ENCODE measurements around the gene GMDS.

GMDS gene

DNA sequence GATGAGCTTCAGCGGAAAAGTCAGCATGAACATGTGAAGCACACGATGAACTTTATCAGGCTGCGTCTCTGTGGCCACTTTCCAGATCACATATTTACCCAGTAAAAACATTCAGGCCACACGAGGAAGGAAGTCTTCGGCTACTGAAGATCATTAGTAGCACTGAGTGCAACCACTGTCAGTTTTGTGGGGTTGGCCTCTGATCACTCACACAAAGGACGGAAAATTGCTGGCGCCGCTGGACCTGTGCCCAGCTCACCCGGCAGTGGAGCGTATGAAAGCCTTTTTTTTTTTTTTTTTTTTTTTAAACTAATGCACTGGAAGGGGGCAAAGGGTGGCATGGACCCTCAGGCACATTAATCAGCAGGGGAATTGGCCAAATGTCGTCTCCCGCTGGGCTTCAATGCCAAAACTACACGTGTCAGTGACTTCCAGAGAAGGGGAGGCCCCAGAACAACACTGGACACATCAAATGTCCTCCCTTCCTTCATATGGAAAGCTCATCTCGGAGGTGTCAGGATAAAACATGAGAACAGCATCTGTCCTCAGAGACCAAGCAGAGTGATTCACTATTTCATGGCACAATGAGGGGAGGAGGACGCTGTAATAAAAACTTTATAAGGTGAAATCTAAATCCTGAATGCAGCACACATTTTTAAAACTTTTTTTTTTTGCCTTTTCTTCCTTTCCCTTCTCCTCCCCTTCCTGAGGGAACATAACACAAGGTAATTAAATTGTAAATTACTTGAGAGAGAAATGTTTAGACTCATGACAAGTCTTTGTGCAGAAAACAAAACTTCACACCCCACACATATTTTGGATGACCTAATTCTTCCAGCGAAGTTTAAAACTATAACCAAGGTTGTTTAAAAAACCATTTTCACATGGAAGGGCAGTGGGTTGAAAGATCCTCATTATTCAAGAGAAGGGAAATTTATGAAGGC, 412.3 kb downstream of the GMDS start:
- no peak for DNase-seq (ENCODE audit: low read depth)

DNA sequence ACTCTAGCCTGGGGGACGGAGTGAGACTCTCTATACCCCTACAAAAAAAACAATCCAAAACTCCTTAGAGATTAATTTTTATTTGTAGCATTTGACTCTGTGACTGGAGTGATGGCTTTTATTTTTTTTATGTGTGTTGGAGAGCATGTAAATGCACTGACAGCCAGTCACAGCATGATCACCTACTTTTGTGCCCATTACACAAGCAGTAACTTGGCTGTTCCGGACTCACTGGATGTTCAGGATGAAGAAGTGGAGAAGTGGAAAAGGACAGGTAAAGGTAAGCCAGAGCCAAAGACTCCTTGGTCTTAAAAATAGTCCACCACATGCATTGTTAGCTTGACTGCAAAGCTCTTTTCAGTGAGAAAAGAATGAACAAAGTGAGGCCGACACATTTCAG, 413.0 kb downstream of the GMDS start:
- DNase-seq (ENCODE audit: low read depth) = no peak

DNA sequence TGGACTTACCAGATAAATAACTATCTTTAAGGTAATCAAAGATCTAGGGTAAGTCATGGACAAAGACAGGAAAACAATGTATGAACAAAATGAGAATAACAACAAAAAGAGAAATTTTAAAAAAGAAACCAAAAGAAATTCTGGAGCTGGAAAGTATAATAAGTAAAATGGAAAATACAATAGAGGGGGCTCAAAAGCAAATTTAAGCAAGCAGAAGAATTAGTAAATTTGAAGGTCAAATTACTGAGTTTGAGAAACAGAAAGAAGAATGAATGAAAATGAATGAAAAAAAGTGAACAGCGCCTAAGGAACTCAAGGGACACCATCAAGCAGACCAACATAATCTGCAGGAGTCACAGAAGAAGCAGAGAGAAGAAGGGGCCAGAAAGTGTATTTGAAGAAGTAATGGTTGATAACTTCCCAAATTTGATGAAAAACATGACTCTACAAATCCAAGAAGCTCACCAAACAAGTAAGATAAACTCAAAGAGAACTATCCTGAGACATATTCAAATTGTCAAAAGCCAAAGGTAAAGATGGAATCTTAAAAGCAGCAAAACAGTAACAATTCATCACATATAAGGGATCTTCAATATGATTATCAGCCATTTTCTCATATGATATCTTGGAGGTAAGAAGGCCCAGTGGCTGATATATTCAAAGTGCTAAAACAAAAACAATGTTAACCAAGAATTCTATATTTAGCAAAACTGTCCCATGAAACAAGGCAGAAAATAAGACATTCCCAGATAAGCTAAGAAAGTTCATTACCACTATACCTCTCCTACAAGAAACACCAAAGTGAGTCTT, 417.2 kb downstream of the GMDS start:
- no peak for DNase-seq (ENCODE audit: low read depth)

DNA sequence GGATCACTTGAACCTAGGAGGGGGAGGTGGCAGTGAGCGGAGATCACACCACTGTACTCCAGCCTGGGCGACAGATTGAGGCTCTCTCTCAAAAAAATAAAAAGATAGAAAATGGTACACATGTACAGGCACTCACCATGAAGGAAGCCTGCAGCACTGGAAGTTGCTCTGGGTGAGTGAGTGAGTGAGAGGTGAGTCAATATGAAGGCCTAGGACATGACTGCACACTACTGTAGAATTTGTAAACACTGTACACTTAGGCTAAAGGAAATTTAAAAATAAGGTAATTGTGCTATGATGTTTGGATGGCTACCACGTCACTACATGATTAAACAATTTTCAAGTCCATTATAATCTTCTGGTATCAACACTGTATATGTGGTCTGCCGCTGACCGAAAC, 419.5 kb downstream of the GMDS start:
- DNase-seq (ENCODE audit: low read depth) = no peak

DNA sequence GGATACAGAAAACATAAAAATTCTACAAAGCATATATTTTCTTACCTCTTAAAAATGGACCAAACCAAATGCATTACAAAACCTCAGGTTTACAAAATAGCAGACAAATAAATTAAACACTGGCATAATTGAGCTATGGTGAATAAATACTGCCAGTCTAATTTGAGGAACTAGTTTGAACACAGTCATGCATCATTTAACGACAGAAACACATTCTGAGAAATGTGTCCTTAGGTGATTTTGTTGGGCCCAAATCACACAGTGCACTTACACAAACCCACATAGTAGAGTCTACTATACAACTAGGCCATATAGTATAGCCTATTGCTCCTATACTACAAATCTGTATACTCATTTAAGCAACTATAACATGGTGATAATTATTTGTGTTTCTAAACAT, 420.1 kb downstream of the GMDS start:
- no peak for DNase-seq (ENCODE audit: low read depth)

DNA sequence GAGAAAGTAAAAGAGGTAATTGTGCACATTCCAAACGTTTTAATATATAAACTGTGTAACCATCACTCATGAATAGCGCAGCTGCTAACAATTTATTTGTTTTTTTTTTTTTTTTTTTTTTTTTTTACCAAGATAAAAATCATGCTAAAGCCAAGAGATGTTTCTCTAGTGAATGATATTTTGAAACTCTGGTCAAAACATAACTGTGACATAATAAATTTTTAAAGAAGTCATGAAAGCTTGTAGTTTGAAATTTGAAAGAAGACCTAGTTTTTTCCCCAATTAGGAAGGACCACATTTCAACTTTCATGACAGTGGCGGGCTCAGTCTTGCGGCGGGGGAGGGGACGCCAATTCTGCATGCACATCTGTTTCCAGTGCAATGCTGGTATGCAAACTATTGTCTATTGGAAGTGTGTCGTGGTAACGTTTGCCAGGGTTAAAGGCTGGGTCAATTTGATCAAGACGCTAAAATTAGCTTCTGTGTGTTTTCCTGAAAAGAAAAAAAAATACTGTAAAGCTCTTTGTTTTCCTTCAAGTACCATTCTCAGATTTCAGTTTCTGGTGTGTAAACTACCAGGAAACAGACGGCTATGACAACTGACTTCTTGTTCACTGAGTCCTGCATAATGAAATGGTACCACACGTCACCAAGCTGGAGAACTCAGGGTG, 423.8 kb downstream of the GMDS start:
- DNase-seq (ENCODE audit: low read depth) = no peak

DNA sequence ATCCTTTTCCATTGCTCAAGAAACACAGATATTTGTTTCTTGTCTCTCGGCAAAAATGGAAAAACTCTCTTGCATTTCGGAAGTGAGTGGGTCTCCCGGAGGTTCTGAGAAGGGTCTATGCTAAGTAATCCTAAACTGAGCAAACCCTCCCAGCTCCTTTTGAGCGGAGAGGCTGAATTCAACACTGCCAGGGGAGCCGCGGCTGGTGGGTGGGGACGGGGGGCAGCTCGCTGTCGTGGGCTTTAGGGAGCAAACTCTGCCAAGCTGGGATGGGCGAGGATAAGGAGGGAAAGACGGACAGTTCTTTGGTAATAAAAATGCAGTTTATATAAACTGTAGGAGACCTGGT, 424.3 kb downstream of the GMDS start:
- no peak for DNase-seq (ENCODE audit: low read depth)

DNA sequence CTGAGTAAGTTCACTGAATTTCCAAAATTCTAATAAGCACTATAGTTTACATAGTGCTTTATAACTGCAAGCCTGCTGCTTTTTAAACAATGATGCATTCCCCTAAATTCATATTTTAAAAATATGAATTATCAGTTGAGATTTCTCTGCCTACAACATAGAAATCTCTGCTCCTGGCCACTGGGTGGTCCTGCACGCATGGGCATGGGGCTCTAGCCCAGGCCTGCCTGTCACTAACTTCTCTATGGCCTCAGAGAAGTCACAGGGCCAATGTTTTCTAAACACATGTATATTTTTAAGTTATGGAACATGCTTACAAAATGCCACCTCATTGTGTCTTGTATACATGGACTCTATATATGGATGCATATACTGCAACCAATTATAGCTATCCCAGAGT, 424.7 kb downstream of the GMDS start:
- DNase-seq (ENCODE audit: low read depth) = no peak

DNA sequence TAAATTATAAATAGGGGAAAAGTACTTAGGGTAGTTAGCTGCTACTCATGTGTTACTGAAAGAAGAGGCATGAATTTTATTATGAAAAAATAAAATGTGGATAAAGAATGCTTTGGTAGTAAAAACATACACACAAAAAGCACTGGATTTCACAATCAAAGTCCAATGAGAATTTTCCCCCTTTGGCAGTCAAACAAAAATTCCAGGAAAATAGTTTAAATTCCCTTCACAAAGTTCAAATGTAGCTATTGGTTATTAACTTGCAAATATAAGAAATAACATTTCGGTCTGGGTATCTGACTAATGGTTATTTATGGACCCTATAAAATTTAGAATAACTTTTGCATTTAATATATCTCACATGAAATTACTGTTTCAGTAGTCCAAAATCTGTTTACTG, 425.2 kb downstream of the GMDS start:
- no peak for DNase-seq (ENCODE audit: low read depth)

DNA sequence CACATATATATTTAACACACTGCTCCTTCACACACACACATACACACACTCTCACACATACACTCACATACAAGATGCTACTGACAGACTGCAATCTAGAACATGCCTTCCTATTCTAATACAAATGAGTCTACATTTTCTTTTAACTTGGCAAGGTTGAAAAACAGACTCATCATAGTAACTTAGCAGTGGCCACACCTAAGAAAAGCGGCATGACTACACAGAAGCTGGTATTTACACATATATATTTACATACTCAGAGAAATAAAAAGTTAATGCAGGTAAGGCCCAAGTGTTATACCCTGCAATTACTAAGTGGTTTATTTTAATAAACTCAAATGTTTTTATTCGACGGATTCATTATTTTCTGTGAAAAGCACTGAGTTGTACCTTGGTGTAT, 426.4 kb downstream of the GMDS start:
- DNase-seq (ENCODE audit: low read depth) = no peak

DNA sequence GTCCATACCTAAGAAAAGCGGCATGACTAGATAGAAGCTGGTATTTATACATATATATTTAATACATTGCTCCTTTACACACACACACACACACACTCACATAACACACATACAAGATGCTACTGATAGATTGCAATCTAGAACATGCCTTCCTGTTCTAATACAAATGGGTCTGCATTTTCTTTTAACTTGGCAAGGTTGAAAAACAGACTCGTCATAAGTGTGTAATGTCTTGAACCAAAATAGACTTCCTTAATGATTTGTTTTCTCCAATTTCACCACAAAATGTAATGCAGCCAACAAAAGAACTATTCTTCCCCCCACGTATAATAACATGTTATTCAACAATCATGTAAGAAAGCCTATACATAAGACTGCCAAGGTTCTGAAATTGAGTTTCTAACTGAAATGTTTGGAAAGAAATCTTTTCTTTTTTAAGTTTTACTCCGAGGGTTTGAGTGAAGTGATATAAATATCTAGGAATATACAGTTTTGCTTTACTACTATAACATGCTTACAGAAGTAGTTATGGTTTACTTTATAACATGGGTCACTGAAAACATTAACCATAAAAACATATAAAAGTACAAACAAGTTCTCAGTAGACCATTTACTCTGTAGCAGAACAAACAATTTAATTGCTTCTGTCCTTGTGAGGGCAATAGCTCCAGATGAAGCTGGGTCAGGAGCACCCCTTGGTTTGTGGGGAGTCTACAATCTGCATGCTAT, 428.2 kb downstream of the GMDS start:
- no peak for DNase-seq (ENCODE audit: low read depth)

DNA sequence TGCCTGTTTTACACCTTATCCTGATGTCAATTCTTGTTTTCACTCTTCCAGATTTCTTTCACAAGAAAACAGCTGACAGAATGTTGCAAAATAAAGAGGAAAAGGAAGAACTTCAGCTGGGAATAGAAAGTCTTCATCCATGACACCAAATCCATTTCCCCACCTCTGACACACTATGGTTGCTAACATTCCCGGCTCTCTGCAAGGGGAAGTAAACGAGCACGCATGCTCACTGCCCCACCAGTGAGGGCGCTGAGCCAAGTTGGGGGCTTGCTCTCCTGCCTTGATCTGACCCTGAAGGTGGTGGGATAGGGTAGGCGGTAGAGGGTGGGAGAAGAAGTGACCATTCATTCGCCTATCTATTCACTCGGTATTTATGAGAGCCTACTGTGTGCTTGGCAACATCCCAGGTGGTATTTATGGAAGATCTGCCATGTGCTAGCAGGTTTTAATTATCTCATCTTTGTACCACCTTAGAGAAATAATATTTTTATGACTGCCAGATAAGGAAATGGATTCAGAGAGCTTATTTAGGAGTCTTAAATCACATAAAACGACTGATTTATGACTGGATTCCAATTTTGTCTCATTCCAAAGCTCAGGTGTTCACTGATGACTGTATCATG, 429.5 kb downstream of the GMDS start:
- DNase-seq (ENCODE audit: low read depth) = no peak

DNA sequence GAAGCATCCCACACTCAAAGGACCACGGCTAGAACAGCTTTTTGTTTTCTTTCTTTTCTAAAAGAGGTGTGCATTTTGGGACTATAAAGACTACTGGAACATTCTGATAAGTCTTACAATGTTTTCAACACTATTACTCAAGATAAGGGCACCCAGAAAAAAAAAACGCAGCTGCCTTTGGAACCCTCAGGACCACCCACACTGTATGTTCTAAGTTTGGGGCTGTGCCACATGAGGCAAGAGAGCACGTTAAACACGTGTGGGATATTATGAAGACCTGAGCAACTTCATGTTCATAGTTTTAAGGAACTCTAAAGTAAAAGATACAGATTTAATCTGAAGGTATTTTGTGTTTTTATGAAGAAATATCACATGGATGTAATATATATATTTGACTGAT, 431.1 kb downstream of the GMDS start:
- no peak for DNase-seq (ENCODE audit: low read depth)

DNA sequence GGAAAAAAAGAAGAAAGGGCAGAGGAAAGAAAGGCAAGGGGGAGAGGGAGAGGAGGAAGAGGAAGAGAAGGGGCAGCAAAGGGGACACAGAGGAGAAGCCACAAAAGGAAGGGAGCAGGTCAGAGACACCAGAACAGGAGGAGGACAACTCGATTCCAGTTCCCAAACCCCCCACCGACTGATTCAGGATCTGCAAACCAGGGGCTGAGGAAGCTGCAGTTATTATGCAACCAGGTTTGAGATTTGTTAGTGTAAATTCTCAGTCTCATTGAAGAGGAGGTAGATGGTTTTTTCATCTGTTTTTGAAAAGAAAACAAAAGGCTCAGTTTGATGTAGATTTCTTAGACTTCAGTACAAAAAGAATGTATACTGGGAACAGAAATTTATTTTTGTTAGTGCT, 432.9 kb downstream of the GMDS start:
- no peak for DNase-seq (ENCODE audit: low read depth)

DNA sequence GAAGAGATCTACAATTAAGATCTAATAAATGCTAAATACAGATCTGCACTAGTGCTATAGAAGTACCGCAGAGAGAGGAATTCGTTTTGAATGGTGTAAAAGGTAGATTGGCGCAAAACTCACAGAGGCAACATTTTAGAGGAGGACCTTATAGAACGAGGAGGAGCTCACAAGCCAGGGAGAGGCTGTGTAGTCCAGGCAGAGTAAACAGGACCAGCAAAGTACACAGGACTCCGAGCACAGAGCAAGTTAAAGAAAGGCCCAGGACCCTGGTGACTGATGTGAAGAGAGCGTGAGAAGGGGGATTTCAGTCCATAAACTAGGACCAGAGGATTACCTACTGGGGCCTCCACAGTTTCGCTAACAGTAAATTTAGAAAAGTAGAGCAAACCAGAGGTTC, 433.4 kb downstream of the GMDS start:
- DNase-seq (ENCODE audit: low read depth) = no peak

DNA sequence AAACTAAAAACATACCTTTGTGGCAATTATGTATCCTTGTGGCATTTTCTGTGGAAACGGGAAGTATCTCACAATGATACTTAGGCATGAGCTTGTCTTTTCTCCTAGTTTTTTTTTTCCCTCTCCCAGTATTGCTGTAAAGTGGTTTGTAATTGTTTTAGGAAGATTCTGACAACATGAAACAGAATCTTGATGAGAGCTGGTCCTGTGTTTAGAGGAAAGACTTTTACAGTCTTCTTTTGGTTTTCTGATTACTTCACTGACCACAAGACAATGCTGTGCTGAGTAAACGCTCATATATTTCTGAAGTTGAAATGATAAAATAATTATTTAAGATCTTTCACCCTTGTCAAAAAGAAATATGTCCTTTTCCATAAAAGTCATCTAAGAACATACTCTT, 434.5 kb downstream of the GMDS start:
- DNase-seq (ENCODE audit: low read depth) = no peak

DNA sequence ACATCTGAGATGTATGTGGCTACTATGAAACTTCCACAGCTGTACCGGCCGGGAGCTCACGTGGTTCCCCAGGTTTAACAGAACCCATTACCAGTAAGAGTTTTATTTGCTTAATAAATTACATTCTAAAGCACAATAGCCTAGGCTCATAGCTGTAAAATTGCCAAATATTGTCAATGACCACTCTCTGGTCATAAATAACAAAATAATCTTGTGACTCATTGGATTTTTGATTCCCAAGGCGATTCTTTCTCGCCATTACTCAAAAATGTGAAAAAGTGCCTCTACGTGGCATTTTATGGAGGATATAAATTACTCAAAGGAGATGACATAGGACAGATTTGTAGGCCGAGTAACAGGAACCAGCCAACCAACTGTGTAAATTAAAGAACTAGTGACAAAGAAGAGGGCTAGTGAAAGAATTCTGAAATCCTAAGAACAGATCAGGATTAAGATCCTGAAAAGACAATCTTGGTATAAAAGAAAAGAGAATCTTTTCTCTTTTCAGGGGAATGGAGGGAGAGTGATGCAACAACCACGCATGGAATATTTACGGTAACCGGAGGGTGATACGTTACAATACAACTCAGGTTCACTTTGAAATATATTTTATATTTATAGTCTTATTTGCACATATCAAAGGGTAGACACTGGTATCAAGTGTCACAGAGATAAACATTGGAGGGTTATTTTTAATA, 436.0 kb downstream of the GMDS start:
- no peak for DNase-seq (ENCODE audit: low read depth)

DNA sequence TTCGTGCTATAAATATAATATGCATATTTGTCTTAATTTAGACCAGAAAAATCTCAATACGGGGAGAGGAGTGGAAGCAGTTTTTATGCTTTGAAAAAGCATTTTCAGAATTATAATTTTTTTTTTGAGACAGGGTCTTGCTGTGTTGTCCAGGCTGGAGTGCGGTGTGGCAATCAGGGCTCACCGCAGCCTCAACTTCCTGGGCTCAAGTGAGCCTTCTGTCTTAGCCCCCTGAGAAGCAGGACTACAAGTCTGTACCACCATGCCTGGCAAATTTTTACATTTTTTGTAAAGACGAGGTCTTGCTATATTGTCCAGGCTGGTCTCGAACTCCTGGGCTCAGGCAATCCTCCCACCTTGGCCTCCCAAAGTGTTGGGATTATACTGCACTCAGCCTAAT, 438.5 kb downstream of the GMDS start:
- DNase-seq (ENCODE audit: low read depth) = no peak

DNA sequence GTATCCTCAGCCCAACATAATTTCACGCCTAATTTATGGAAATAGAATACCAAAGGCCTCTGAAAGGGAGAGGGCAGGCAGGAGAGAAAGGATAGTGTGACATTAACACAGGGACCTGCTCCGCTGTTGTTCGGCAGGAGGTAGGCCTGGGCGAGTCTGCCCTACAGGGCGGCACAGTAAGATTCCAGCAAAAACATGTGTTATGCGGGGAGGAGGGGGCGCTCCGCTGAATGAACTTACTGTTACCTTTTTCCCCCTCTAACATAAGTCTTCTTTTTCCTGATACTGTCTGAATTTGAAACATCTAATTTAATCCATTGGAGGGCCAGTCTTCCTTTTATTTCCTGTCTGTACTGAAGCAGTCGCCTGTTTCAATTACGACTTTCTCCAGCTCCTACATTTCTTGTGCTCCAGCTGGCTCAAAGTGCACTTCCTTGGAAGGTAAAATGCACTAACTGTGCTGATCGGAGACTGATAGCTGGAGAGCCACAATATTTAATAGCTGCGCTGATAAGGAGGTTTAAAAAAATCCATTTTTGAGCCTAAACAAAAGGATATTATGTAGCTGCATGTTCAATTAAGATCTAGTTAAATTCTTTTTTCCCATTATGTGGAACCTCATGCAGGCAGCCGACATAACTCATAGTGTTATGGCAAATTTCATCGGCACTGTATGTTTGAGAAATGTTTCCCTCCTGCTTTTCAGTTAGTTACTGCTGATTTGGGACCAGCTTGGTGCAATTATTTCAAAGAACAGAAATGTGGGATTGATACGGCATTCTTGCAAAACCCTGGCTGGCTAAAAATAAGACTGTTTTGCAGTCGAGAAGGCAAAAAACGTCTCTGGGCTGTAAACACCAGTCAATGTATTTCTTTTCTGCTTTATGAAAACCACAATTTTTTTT, 442.7 kb downstream of the GMDS start:
- no peak for DNase-seq (ENCODE audit: low read depth)

DNA sequence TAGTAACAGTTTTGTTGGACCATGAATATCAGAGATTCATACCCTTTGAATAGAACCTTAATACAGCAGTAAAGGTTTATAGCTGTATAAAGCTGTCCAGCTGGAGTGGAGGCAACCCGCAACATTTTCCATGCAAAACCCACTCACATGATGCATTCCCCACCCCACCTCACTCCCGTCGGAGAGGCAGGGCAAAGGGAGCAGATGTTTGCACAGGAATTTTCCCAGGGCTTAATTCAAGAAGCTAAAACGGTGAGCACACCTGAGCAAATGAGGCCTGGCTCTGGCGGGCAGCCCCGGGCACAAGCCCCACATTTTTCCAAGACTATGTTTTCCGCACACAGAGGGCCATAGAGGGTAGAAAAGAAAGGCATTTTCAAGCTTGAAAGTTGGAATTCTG, 444.0 kb downstream of the GMDS start:
- DNase-seq (ENCODE audit: low read depth) = no peak

All from stimulated activated CD8-positive, alpha-beta memory T cell treated with anti-CD3 and anti-CD28 coated beads, Interleukin-4, amount 100 ng/mL, for 24 hours (primary cell).